Stomach (tissue), 9 donors: ENCODE results near the gene CLCN6. TPM values are rescaled to one million over a fixed set of nuclear protein-coding genes. Genes with fewer than 3 reads are reported as not detected.
A peak's percentile ranks its signal among the peaks of the same experiment; 100 is the strongest.

Experiments used
- DNase-seq, 2 donors: peaks; one replicate each; pipeline versions ENCODE4 v3.0.0 to v3.0.0-alpha.2; 2013 to 2019
- H3K27ac ChIP-seq, 5 donors: fragments of 200-600 bp in 4 of 5; sonication (generic) in 4 of 5; one replicate each; pipeline ENCODE4 v1.5.1; 2013 to 2019; ENCODE audit warnings: mild to moderate bottlenecking in 1 of 5, moderate library complexity in 1 of 5
- H3K27me3 ChIP-seq, 3 donors: fragments of 200-600 bp; sonication (generic); one replicate each; pipeline ENCODE4 v1.5.1; 2017 to 2019; ENCODE audit warnings: mixed run types in 1 of 3
- H3K36me3 ChIP-seq, 4 donors: fragments of 200-600 bp; sonication (generic); 1 replicate in 3 of 4; 2 replicates in 1 of 4; pipeline ENCODE4 v1.5.1; 2016 to 2019
- H3K4me1 ChIP-seq, 4 donors: fragments of 200-600 bp; sonication (generic); one replicate each; pipeline ENCODE4 v1.5.1; 2016 to 2019
- H3K4me3 ChIP-seq, 4 donors: fragments of 200-600 bp; sonication (generic) in 3 of 4; one replicate each; pipeline ENCODE4 v1.5.1; 2016 to 2019; ENCODE audit warnings: mild to moderate bottlenecking in 1 of 4
- H3K9me3 ChIP-seq, 4 donors: fragments of 200-600 bp; sonication (generic); one replicate each; pipeline ENCODE4 v1.5.1; 2016 to 2019
- EP300 ChIP-seq: sonication (generic); formaldehyde crosslinking; IDR thresholded peaks from one replicate; pipeline ENCODE4 v1.6.1; 2017; ENCODE audit warnings: antibody characterized with exemption
- POLR2A ChIP-seq, 4 donors: fragments of 450-650 bp; IDR thresholded peaks; one replicate each; pipeline ENCODE4 v1.6.1; 2016; ENCODE audit warnings: antibody characterized with exemption in 4 of 4, control low read depth in 2 of 4, mild to moderate bottlenecking in 1 of 4, moderate library complexity in 1 of 4
- POLR2AphosphoS5 ChIP-seq, 3 donors: sonication (generic); formaldehyde crosslinking; IDR thresholded peaks; one replicate each; pipeline ENCODE4 v1.6.1; 2016; ENCODE audit warnings: antibody characterized with exemption in 3 of 3
- WGBS, 5 donors: extraction: QIAGEN DNeasy Blood & Tissue Kit in 3 of 5; methylation state at CpG; one replicate each; pipeline versions ENCODE4 v1.1.5 to v1.1.7; 2013 to 2018; 5-methylcytosine and 5-hydroxymethylcytosine counted together
- intact Hi-C: fragments of 100-400 bp; cut with DNase I; formaldehyde crosslinking; loops from one replicate; pipeline ENCODE4 v1.15.1; 2023; ENCODE audit warnings: low total_unique reads
- polyA plus RNA-seq, 3 donors: library from polyadenylated mRNA; stranded (reverse); fragments of 200-250 nt; gene quantifications; one replicate each; pipeline ENCODE4 v1.2.3, GENCODE V29; 2013
- total RNA-seq, 5 donors: library from RNA; depleted of rRNA; stranded (reverse); fragments of >200 nt; gene quantifications; one replicate each; pipeline versions ENCODE4 v1.1.0 to v1.2.3, GENCODE V29; 2014 to 2016
- TF ChIP-seq, protein P1 (sequence below), 7 experiments: fragments of 450-650 bp in 4 of 7; fragments of 200-600 bp in 3 of 7; sonication (generic) in 3 of 7; IDR thresholded peaks; one replicate each; pipeline ENCODE4 v1.5.1; 2016 to 2019; ENCODE audit warnings: antibody characterized with exemption in 7 of 7, control low read depth in 2 of 7, mild to moderate bottlenecking in 1 of 7
- donor health status: healthy with polysubstance abuse.
- donor health status: Bipolar disorder and iron deficiency.
- donor health status: healthy.

The CLCN6 gene
- total and polyA plus RNA-seq, 8 donors, result 4.1 to 49.6 (median 10.2) TPM

DNA sequence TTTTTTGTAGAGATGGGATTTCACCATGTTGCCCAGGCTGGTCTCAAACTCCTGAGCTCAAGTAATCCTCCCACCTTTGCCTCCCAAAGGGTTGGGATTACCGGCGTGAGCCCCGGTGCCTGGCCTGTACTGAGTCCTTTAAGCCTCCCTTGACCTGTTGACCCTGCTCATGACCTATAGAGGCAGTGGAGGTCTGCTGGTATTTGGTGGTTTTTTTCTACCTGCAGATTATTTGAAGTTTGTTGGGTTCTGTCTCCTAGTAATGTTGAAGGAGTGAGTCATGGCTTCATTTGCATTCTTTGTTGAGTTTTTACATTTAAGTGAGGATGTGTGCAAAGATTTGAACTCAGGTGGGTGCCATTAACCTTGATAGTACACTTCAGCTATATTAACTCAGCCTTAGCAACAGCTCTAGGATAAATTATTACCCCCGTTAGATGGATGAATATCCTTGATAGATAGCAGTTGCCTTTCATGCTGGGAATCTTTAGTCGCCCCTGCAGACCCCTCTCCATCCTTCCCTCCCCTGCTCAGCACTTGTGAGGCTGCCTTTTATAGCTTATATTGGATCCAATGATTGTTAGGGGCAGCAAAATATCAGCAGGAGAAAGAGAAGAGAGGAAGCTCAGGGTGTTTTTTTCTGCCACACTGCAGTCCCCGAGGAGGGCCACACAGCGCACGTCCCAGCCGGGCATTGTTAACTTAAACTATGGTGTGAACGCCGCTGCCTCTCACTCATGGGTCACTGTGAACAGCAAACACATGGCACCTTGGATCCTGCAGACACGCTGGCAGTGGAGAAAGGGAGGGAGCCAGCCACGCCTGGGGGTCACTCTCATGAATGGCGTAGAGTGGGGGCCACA lies 67.6 kb downstream of the CLCN6 start:
- Histone ChIP-seq H3K27me3 (peaks cover 0 to 53% (median 13%) of the 10 kb centered on the region in 3 donors), H3K4me1 (no peaks in the 10 kb centered on the region), H3K36me3 (no peaks in the 10 kb centered on the region), H3K9me3 (no peaks in the 10 kb centered on the region), H3K4me3 (no peak overlapping the region), H3K27ac (no peak overlapping the region)
- 68 to 74% (median 71%) methylated on average over 13 to 14 of the region's 14 CpGs for WGBS, 5 donors
- intact Hi-C loops, result no loop called here
- DNase-seq, result no peak
- TF ChIP-seq, protein P1, sequence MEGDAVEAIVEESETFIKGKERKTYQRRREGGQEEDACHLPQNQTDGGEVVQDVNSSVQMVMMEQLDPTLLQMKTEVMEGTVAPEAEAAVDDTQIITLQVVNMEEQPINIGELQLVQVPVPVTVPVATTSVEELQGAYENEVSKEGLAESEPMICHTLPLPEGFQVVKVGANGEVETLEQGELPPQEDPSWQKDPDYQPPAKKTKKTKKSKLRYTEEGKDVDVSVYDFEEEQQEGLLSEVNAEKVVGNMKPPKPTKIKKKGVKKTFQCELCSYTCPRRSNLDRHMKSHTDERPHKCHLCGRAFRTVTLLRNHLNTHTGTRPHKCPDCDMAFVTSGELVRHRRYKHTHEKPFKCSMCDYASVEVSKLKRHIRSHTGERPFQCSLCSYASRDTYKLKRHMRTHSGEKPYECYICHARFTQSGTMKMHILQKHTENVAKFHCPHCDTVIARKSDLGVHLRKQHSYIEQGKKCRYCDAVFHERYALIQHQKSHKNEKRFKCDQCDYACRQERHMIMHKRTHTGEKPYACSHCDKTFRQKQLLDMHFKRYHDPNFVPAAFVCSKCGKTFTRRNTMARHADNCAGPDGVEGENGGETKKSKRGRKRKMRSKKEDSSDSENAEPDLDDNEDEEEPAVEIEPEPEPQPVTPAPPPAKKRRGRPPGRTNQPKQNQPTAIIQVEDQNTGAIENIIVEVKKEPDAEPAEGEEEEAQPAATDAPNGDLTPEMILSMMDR (IDR thresholded peaks at IDR 0.05), result no peak
- TF ChIP-seq POLR2A (IDR thresholded peaks at IDR 0.05) (no peak), EP300 (no peak), POLR2AphosphoS5 (IDR thresholded peaks at IDR 0.05) (no peak)

DNA sequence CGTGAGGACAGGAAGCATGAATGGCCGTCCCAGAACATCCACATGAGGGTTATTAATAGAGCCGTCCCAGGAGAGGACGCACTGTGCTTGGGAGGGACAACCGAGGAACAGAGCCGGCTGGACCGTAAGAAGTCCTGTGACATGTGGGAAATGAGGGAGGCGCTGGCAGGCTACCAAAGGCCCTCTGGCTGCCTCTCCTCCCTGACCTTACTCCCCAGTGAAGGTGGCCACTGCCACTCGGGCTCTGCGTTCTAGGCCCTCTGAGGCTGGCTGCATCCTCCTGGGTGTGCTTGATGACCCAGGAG lies 68.2 kb downstream of the CLCN6 start:
- H3K27ac ChIP-seq, result no peak overlapping the region
- no peaks in the 10 kb centered on the region for H3K4me1 ChIP-seq
- peaks cover 0 to 53% (median 13%) of the 10 kb centered on the region in 3 donors for H3K27me3 ChIP-seq
- no peaks in the 10 kb centered on the region for H3K9me3 ChIP-seq
- intact Hi-C loops, result no loop called here
- peak in 1 of 2 donors; percentile 14 for DNase-seq
- H3K36me3 ChIP-seq, result no peaks in the 10 kb centered on the region
- no peak overlapping the region for H3K4me3 ChIP-seq
- TF ChIP-seq, protein P1 (IDR thresholded peaks at IDR 0.05), result no peak
- peak; percentile 51 for TF ChIP-seq EP300
- TF ChIP-seq POLR2AphosphoS5 (IDR thresholded peaks at IDR 0.05), result peak in 1 of 3 donors; percentile 7
- TF ChIP-seq POLR2A (IDR thresholded peaks at IDR 0.05), result no peak
- WGBS, 5 donors, result 50 to 73% (median 70%) methylated on average over 10 of the region's 10 CpGs

DNA sequence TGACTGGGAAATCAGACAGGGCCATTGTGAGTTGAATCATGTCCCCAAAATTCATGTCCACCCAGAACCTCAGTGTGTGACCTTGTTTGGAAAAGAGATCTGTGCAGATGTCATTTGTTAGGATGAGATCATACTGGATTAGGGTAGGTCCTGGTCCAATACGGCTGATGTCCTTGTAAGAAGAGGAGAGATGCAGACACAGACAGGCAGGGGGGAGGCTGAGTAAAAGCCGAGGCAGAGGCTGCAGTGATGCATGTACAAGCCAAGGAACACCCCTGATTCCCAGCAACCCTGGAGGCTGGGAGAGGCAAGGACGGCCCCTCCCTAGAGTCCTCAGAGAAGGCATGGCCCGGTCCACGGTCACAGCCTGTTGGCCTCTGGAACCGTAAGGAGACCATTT lies 68.6 kb downstream of the CLCN6 start:
- 29 to 59% (median 56%) methylated on average over 5 to 6 of the region's 6 CpGs for WGBS, 5 donors
- H3K27ac ChIP-seq, result no peak overlapping the region
- DNase-seq, result no peak
- H3K27me3 ChIP-seq, result peaks cover 0 to 52% (median 12%) of the 10 kb centered on the region in 3 donors
- H3K4me1 ChIP-seq, result no peaks in the 10 kb centered on the region
- H3K4me3 ChIP-seq, result no peak overlapping the region
- no peaks in the 10 kb centered on the region for H3K36me3 ChIP-seq
- H3K9me3 ChIP-seq, result no peaks in the 10 kb centered on the region
- intact Hi-C loops, result no loop called here
- TF ChIP-seq POLR2A (IDR thresholded peaks at IDR 0.05) (no peak), EP300 (no peak), POLR2AphosphoS5 (IDR thresholded peaks at IDR 0.05) (no peak)
- TF ChIP-seq, protein P1 (IDR thresholded peaks at IDR 0.05), result no peak

DNA sequence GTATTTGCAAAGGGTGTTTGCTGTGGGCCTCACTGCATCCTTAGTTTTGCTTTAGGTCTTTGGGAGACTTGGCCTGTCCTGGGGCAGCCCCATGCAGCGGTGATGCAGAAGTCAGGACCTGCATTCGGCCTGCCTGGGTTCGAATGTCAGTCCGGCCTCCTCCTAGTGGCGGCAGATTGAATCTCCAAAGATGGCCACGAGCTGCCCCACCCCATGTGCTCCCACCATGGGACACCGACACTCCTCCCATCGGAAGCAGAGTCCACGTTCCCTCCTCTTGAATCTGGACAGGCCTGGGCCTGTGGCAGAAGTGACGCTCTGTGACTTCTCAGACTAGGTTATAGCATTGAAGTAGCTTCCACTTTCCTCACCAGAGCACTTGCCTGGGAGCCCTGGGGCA lies 69.1 kb downstream of the CLCN6 start:
- Histone ChIP-seq H3K9me3 (no peaks in the 10 kb centered on the region), H3K36me3 (no peaks in the 10 kb centered on the region), H3K27me3 (peaks cover 0 to 51% (median 10%) of the 10 kb centered on the region in 3 donors), H3K4me1 (peaks cover 0 to under 1% (median under 1%) of the 10 kb centered on the region in 4 donors), H3K4me3 (no peak overlapping the region), H3K27ac (no peak overlapping the region)
- intact Hi-C loops, result no loop called here
- no peak for DNase-seq
- 77 to 84% (median 82%) methylated on average over 9 to 10 of the region's 10 CpGs for WGBS, 5 donors
- TF ChIP-seq EP300, result no peak
- no peak for TF ChIP-seq POLR2A (IDR thresholded peaks at IDR 0.05)
- no peak for TF ChIP-seq POLR2AphosphoS5 (IDR thresholded peaks at IDR 0.05)
- TF ChIP-seq, protein P1 (IDR thresholded peaks at IDR 0.05), result no peak
